ENCODE data around the gene NACC1. TPM values are rescaled to one million over a fixed set of nuclear protein-coding genes. Genes with fewer than 3 reads are reported as not detected.
A peak's percentile ranks its signal among the peaks of the same experiment; 100 is the strongest.

NACC1 gene
- polyA plus RNA-seq, 3 donors from 2014 or later: 1.2 to 2.8 TPM; not detected in 1

- Mint-ChIP-seq H3K27me3 (ENCODE audit: low read depth in 3 of 3) (peaks cover 35 to 45% (median 37%) of the 10 kb centered on the region in 3 donors), H3K9me3 (peaks cover 2 to 6% (median 4%) of the 10 kb centered on the region in 6 donors), H3K4me3 (peak overlapping the region; percentile 71 to 90 (median 78)), H3K4me1 (peaks cover 53 to 60% of the 10 kb centered on the region in 2 donors), H3K36me3 (no peaks in the 10 kb centered on the region), H3K27ac (peak overlapping the region; percentile 87 to 99 (median 94))
- peak; percentile 85 to 90 (median 85) for DNase-seq
These were observed 18.0 kb upstream of the NACC1 start for GRCh38 chr19:13100031-13100588.

- DNase-seq: no peak
- Mint-ChIP-seq H3K4me3 (peak overlapping the region in 3 of 5 donors; percentile 44 to 70 (median 53)), H3K27ac (peak overlapping the region in 1 of 6 donors; percentile 57), H3K4me1 (peaks cover 53 to 56% of the 10 kb centered on the region in 2 donors), H3K36me3 (no peaks in the 10 kb centered on the region), H3K27me3 (ENCODE audit: low read depth in 3 of 3) (peaks cover 33 to 43% (median 34%) of the 10 kb centered on the region in 3 donors), H3K9me3 (peaks cover 2 to 6% (median 4%) of the 10 kb centered on the region in 6 donors)
These were observed 17.0 kb upstream of the NACC1 start for GRCh38 chr19:13100841-13101589.

- H3K27me3 Mint-ChIP-seq (ENCODE audit: low read depth in 3 of 3): peaks cover 28 to 36% (median 30%) of the 10 kb centered on the region in 3 donors
- peak overlapping the region in 3 of 6 donors; percentile 55 to 64 (median 57) for H3K27ac Mint-ChIP-seq
- H3K4me3 Mint-ChIP-seq: peak overlapping the region; percentile 30 to 70 (median 48)
- no peak for DNase-seq
- H3K9me3 Mint-ChIP-seq: peaks cover 2 to 6% (median 4%) of the 10 kb centered on the region in 6 donors
- peaks cover 50 to 52% of the 10 kb centered on the region in 2 donors for H3K4me1 Mint-ChIP-seq
- no peaks in the 10 kb centered on the region for H3K36me3 Mint-ChIP-seq
These were observed 16.3 kb upstream of the NACC1 start for GRCh38 chr19:13101590-13102415.

- DNase-seq: no peak
- Mint-ChIP-seq H3K27ac (peak overlapping the region in 1 of 6 donors; percentile 14), H3K27me3 (ENCODE audit: low read depth in 3 of 3) (peaks cover 23 to 31% (median 26%) of the 10 kb centered on the region in 3 donors), H3K4me3 (peak overlapping the region; percentile 30 to 67 (median 48)), H3K9me3 (peaks cover 2 to 6% (median 4%) of the 10 kb centered on the region in 6 donors), H3K36me3 (no peaks in the 10 kb centered on the region), H3K4me1 (peaks cover 46 to 47% of the 10 kb centered on the region in 2 donors)
These were observed 15.7 kb upstream of the NACC1 start for GRCh38 chr19:13102416-13102665.

- no peaks in the 10 kb centered on the region for H3K36me3 Mint-ChIP-seq
- H3K9me3 Mint-ChIP-seq: peaks cover 2 to 6% (median 4%) of the 10 kb centered on the region in 6 donors
- peak in 1 of 3 donors; percentile 32 for DNase-seq
- H3K4me3 Mint-ChIP-seq: peak within 1 kb of the TSS; percentile 45 to 70 (median 63)
- peak within 1 kb of the TSS in 3 of 6 donors; percentile 14 to 64 (median 55) for H3K27ac Mint-ChIP-seq
- peaks cover 46% of the 10 kb centered on the region in 2 donors for H3K4me1 Mint-ChIP-seq
- peaks cover 22 to 28% (median 23%) of the 10 kb centered on the region in 3 donors for H3K27me3 Mint-ChIP-seq (ENCODE audit: low read depth in 3 of 3)
These were observed 15.1 kb upstream of the NACC1 start, which contains the start of gene LYL1 for GRCh38 chr19:13102666-13103580. Gene LYL1, minus strand, starts transcription at chr19:13102858. Its CDS starts 1,687 bp downstream, at chr19:13101171.

- peak overlapping the region; percentile 90 to 98 (median 93) for H3K4me3 Mint-ChIP-seq
- peak overlapping the region in 1 of 6 donors; percentile 87 for H3K27ac Mint-ChIP-seq
- H3K4me1 Mint-ChIP-seq: peaks cover 39 to 41% of the 10 kb centered on the region in 2 donors
- H3K27me3 Mint-ChIP-seq (ENCODE audit: low read depth in 3 of 3): peaks cover 16 to 22% (median 20%) of the 10 kb centered on the region in 3 donors
- H3K9me3 Mint-ChIP-seq: peaks cover 2 to 5% (median 4%) of the 10 kb centered on the region in 6 donors
- no peaks in the 10 kb centered on the region for H3K36me3 Mint-ChIP-seq
- no peak for DNase-seq
These were observed 14.3 kb upstream of the NACC1 start for GRCh38 chr19:13103581-13104359.

GRCh38 chr19:13104360-13104847 is 13.7 kb upstream of the NACC1 start:
- peak; percentile 57 to 68 (median 65) for DNase-seq
- Mint-ChIP-seq H3K36me3 (no peaks in the 10 kb centered on the region), H3K27me3 (ENCODE audit: low read depth in 3 of 3) (peaks cover 13 to 18% (median 15%) of the 10 kb centered on the region in 3 donors), H3K4me1 (peaks cover 33 to 38% of the 10 kb centered on the region in 2 donors), H3K9me3 (peaks cover 0 to 5% (median 4%) of the 10 kb centered on the region in 6 donors), H3K4me3 (peak overlapping the region; percentile 90 to 98 (median 93)), H3K27ac (peak overlapping the region; percentile 68 to 90 (median 88))

- H3K27me3 Mint-ChIP-seq (ENCODE audit: low read depth in 3 of 3): peaks cover 8 to 11% (median 9%) of the 10 kb centered on the region in 3 donors
- H3K4me1 Mint-ChIP-seq: peaks cover 26 to 31% of the 10 kb centered on the region in 2 donors
- H3K4me3 Mint-ChIP-seq: peak overlapping the region; percentile 90 to 98 (median 93)
- peaks cover 0 to 4% (median 0%) of the 10 kb centered on the region in 3 donors for H3K36me3 Mint-ChIP-seq
- peak in 2 of 3 donors; percentile 37 to 51 for DNase-seq
- peaks cover 0 to 3% (median 2%) of the 10 kb centered on the region in 6 donors for H3K9me3 Mint-ChIP-seq
- H3K27ac Mint-ChIP-seq: peak overlapping the region; percentile 68 to 90 (median 88)
These were observed 13.0 kb upstream of the NACC1 start for GRCh38 chr19:13104848-13105711.

GRCh38 chr19:13109361-13110098 is 8.5 kb upstream of the NACC1 start:
- Mint-ChIP-seq H3K9me3 (no peaks in the 10 kb centered on the region), H3K4me1 (peaks cover 4 to 6% of the 10 kb centered on the region in 2 donors), H3K36me3 (peaks cover 0 to 5% (median 0%) of the 10 kb centered on the region in 3 donors), H3K4me3 (no peak overlapping the region), H3K27ac (no peak overlapping the region), H3K27me3 (ENCODE audit: low read depth in 3 of 3) (peaks cover 0 to 3% (median 0%) of the 10 kb centered on the region in 3 donors)
- DNase-seq: no peak

GRCh38 chr19:13110099-13110610 is 7.9 kb upstream of the NACC1 start:
- H3K9me3 Mint-ChIP-seq: no peaks in the 10 kb centered on the region
- no peak overlapping the region for H3K4me3 Mint-ChIP-seq
- no peak overlapping the region for H3K27ac Mint-ChIP-seq

More at GRCh38 chr19:13110099-13110610, 7.9 kb upstream of the NACC1 start:
- Mint-ChIP-seq H3K36me3 (peaks cover 0 to 5% (median 0%) of the 10 kb centered on the region in 3 donors), H3K4me1 (peaks cover 0 to under 1% of the 10 kb centered on the region in 2 donors), H3K27me3 (ENCODE audit: low read depth in 3 of 3) (no peaks in the 10 kb centered on the region)
- no peak for DNase-seq

Measured in immature natural killer cell (primary cell).